ENCODE measurements around the gene MYOG.

GRCh38 chr1:203034422-203035110, 51.2 kb downstream of the MYOG start:
- TF ChIP-seq CTCF (conservative IDR thresholded peaks at IDR 0.05; ENCODE audit: low read depth, low read length) (no peak), POLR2A (IDR thresholded peaks at IDR 0.05; ENCODE audit: low read depth, low read length) (no peak), ELK1 (IDR thresholded peaks at IDR 0.05; ENCODE audit: borderline replicate concordance, low read depth, low read length) (no peak), USF2 (IDR thresholded peaks at IDR 0.05; ENCODE audit: low read depth, low read length) (no peak), CEBPB (IDR thresholded peaks at IDR 0.05; ENCODE audit: low read depth, low read length) (no peak), RAD21 (IDR thresholded peaks at IDR 0.05; ENCODE audit: low read length) (no peak), SMC3 (IDR thresholded peaks at IDR 0.05; ENCODE audit: low read depth, low read length) (no peak), MAFK (IDR thresholded peaks at IDR 0.05; ENCODE audit: low read depth, low read length) (no peak), BHLHE40 (IDR thresholded peaks at IDR 0.05; ENCODE audit: low read depth, low read length) (no peak), NFE2L2 (IDR thresholded peaks at IDR 0.05; ENCODE audit: low read depth, low read length) (no peak), FOS (IDR thresholded peaks at IDR 0.05; ENCODE audit: low read depth, low read length) (no peak)

All from IMR-90 (cell line).